Activated gamma-delta T cell (primary cell): Measurements from ENCODE around the gene UTP11.
"Not testable (repeated sequence)": the region's sequence is repeated elsewhere in the genome, so short reads cannot be mapped to it uniquely, and the experiment has no call there.

Experiments used
- DNase-seq: peaks from one replicate; lab custom pipeline; 2025; lab: John Stamatoyannopoulos, UW

The UTP11 gene

DNA sequence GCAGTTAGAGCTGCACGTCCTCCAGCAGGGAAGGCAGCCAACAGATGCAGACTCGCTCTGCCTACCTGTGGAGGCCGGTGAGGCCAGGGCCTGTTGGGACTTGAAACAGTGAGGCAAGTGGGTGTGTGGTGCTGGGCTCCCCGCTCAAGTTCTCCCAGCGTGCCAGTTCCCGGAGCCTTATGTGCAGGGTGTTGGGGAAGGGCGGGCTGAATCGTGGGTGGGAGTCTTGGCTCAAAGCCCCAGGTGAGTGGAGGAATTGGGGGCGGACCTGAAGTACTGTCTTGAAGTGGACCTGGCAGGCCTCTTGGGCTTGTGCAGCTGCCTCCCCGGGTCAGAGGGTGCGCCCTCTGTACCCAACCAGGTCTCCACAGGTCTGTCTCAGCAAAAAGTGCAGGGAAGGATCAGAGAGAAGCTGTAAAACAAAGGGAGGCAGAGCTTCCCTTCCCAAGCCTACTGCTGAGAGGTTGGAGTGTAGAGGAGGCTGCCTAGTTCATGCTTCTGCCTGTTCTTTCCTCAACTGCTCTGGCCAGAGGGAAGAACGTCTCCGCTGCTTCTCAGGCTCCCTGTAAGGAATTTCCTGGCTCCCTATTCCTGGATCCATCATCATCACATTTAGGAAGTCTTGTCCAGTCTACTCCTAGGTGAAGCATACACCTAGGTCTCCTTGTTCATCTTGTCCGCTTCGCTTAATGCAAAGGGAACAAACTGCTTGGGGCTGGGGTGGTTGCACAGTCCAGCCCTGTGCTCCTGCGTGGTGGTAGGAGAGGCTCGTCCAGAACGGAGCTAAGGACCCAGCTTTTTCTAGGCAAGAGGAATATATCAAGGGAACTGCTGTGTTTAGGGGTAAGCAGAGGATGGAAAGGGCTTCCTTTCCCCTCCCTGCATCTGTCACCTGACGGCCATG lies 14.9 kb downstream of the UTP11 start:
- no peak for DNase-seq

DNA sequence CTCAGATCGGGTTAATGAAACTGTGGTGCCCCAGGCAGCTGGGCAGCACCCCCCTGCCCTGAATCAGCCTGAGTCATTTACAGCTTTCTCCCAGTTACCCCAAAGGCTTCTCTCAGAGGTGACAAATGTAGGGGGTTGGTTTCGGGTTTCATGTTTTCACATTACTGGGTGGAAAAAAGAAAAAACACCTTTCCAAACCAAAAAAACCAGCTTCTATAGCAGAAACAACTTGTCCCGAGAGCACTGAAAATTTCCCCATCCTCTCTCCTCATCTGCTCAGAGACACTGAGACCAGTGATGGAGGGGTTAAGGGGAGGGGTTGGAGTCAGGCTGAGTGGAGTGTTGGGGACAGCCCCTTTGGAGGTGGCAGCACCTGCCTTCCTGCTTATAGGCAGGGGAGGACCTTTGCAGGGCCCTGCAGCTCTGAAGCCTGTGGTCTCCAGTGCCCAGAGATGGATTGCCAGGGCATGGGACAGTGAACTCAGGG lies 15.6 kb downstream of the UTP11 start:
- no peak for DNase-seq

DNA sequence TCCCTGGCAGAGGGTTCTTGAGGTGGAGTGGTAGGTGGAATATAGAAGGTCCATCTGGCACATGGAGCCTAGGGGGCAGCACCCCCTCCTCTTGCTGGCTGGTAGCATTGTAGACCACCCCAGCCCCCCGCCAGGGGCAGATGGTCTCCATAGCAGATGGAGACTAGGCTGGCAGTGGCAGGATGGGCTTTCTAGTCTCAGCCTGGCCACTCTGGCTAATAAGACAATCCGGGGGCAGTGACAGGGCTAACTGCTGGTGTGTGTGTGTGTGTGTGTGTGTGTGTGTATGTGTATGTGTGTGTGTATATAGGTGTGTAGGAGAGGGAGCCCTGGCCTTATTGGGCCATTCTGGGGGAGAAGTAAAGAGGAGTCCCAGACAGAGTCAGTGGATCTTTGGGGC lies 16.1 kb downstream of the UTP11 start:
- DNase-seq = no peak

DNA sequence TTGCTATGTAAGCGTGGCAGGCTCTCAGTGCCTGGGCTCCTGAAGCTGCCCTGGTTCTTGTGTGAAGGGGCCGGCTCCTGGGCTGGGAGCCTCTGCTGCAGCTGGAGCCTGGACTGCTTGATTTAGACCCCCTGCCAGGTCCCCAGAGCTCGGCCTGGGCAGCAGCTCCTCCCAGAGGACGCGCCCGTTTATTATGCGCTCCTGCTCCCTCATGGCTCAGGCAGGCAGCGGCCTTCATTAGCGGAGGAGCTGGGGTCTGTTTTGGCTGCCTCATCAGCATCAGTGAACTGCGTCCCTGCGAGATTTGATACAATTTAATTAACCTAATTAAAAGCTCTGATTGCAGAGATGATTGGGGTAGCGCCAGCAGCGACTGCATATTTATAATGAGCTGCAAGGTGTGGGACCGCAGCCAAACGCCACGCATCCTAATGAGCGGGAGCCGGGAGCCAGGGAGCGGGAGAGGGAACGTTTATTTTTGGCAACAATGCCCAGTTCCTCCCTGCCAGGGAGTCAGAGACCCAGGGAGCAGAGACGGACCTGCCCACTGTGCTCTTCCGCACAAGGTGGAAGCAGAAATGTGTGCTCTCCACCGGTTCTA lies 16.6 kb downstream of the UTP11 start:
- DNase-seq = no peak

DNA sequence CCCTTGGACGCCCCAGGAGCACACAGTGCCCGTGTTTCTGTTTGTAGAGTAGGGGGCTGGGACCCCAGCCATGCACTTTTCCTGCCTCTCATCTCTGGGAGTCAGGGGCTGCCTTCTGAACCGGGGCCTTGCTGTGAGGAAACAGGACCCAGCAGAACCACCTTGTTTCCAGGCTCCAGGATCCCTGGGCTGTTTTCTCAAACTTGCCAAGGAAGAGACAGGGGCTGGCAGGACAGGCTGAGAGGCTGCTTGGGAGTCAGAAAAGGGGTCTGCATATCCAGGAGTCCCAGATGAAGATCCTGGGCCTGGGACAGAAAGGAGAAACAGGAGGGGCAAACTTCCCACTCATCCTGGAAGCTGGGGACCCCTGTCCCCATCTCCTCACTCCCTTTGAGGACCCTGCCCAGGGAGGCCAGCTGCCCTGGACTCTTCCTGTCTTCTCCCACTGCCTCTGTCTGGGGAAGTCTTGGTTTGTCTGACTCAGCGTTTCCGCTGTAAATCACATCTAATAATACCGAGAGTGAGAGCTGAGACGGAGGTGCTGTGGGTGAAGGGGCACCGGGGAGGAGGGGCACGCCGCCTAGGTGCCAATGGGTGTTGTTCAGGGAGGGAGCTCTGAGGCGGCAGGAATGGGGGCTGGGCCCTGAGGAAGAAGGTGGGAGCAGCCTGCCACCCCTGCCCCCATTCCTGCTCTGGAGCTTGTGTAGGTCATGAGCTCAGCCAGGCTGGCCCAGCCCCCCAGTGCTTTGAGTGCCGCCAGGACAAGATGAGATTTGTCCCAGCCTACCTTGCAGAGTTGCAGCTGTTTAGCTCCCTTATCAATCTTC lies 17.4 kb downstream of the UTP11 start:
- no peak for DNase-seq

DNA sequence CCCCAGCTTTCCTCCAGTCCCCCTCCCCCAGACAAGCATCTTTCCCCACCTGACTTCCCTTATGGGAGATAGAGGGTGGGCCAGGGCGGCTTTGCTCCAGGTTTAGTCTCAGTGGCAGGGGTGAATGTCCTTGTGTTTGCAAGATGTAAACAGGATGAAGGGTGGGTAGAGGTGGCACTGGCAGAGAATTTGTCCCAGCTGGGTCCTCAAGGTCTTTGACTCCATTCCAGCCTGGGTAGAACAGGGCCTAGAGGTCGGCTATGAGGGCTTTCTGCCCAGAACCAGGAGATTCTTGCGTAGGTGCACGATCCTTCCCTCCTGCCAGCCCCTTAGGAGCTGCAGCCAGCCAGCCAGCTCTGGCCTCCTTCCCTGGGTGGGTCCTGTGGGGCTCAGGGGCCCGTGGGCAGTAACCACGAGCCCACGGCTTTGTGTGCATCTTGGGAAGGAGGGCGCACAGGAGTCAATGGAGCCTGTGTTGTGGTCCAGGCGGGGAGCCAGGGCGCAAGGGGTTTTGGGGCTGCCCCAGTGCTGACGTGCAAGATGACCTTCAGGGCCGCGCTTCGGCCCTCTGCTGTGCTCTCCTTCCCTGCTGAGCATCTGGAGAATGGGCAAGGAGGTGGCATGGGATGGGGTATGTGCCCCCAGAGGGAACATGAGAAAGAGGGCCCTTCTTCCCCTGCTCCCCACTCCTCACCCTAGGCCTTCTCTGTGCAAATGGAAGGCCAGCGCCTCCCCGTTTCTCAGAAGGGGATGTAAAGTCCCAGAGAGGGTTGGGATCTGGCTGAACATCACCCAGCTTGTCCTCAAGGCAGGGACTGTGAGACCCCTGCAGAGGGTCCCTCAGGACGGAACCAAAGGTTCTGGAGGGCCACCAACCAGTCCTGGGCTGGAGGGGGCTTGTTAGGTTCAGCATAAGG lies 18.3 kb downstream of the UTP11 start:
- no peak for DNase-seq

DNA sequence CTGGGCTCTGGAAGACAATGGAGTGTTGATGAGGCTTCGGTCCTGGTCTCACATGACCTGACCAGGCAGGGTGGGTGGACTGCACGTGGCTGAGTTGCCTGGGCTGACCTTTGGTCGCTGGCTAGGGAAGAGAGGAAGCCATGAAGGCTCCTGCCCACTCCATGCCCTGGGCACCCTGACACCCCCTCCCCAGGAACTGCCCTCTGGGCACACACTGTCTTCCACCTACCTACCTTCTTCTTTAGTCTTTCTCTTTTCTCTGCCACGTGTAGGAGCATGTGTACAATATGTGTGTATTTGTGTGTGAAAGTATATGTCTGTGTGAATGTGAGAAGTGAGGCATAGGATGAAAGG lies 19.0 kb downstream of the UTP11 start:
- no peak for DNase-seq

DNA sequence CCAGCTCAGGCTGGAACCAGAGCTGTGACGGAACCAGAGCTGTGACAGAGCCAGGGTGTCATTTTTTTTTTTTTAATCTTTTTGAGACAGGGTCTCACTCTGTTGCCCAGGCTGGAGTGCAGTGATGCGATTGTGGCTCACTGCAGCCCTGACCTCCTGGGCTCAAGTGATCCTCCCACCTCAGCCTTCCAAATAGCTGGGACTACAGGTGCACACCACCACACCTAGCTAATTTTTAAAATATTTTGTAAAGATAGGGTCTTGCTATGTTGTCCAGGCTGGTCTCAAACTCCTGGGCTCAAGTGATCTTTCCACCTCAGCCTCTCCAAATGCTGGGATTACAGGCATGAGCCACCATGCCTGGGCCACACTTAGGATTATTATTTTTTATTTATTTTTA lies 20.5 kb downstream of the UTP11 start:
- DNase-seq = not testable (repeated sequence)

DNA sequence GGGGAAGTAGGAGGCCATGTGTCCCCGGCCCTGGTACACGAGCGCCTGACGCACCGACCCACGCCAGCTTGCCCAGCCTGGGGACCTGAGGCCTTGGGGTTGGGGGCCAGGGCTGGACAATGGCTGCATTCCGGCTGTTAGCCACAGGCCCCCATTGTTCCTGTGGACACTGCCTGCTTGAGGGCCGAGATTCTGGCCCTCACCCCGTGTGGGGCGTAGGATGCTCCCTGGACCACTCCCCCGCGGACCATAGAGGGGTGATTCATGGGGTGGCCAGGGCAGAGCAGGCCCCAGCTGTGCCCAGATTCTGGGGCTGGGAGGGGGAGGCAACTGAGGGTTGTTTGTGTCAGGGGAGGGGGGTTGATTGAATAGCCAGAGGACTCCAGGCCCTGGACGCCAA lies 22.3 kb downstream of the UTP11 start:
- no peak for DNase-seq

DNA sequence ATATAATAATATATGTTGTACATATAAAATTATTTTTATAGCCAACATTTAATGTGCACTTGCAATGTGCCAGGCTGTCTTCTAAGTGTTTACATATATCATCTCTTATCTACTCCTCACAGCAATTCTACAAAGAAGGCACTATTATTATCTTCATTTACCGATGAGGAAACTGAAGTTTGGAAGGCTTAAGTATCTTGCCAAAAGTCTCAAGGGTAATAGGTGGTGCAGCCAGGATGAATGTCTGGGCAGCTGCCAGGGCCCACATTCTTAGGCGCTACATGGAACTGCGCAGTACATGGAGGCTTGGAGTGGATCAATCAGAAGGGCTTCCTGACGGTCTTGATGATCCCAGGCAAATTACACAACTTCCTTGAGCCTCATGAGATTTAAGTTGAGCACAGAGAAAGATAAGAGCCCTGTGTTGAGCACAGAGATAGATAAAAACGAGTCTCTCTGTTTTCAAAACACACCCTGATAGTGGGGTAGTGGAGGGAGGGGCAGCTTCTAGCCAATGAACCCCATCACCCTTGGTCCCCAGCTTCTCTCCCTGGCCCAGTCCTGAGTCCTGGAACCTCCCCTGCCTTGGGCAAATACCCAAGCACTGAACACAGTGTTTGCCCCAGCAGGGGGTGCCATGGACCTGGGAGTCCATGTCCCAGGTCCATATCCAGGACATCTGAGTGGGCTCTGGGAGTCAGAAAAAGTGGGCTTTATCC lies 24.8 kb downstream of the UTP11 start:
- no peak for DNase-seq

DNA sequence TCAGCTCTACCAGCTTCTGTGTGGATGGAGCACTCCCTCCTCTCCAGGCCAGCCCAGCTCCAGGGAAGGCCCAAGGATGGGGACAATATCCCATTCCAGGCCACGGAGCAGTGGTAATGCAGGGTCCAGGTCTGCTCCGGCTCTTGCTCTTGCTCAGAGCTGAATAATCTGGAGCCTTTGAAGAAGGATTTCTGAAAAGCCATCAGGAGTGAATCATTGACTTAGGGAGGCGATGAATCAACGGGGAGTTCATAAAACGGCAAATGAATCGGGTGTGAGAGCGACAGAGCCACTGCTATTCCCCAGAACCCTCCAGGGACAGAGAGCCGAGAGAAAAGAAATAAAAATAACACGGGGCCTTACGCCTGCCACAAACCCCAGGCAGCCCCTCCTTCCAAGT lies 26.3 kb downstream of the UTP11 start:
- DNase-seq = no peak

DNA sequence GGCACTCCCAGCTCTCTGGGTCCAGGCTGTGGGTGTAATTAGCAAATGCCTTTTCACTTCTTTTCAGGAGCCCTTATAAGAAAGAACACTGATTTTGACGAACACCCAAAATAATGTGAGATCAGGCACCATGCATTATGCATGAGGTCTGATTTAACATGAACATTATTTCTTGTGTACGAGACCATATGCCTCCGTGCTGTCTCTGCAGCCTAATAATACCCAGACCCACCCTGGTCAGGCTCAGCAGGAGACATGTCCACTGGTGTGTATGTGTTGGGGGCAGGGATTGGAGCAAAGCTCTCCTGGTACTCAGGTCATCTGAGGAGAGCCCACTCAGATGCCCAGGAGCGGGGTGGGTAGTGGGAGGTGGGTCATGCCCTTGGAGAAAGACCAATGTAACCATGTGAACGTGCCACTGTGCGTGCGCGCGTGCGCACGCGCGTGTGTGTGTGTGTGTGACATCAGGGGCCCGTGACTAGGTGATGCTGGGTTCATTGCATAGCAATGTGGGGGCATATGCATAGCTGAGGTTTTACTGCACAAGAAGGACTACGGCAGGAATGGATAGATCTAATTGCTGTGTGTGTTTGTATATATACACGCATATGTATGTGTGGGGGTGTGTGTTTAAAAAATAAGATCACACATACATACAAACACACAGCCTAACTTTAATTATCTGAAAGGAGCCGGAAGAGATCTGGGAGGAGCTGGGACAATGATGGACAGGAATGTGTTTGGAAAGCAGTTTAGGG lies 27.0 kb downstream of the UTP11 start:
- no peak for DNase-seq

DNA sequence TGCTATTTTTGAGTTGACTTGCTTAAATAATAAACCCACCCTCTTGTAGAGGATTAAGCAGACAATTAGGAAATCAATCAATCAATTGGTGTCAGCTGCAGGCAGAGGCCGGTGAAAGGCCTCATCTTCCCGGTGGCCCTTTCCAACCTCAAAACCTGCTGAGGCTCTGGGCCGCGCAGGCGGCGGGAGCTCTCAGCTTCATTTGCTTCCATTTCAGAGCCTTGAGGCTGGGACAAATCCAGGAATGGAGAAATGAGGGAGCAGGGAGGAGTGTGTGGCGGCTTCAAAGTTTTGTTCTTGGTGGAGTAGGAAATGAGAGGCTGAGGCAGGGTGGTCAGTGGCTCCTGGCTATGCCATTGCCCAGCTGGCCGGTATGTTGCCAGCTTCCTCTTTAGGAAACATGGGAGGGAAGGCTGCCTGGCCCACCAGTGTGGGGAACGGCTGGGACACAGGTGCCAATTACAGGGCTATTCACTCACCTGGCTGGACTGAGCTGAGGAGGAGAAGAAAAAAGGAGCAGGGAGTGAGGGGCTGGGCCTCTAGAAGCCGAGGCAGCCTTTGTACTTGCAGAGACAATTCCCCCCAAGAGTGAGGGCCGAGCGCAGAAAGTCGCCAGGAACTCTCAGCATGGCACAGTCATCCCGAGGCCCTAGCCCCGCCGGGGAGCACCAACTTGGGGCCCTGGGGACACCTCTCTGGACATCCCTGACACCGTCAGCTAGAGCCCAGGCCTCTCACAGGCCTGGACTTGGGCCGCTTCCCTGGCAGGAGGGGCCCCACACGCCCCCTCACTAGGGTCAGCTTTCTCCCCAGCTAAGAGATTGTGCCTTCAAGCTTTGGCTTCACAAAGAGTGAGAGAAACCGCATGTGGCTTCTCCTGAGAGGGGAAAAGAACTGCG lies 29.7 kb downstream of the UTP11 start:
- DNase-seq = no peak

DNA sequence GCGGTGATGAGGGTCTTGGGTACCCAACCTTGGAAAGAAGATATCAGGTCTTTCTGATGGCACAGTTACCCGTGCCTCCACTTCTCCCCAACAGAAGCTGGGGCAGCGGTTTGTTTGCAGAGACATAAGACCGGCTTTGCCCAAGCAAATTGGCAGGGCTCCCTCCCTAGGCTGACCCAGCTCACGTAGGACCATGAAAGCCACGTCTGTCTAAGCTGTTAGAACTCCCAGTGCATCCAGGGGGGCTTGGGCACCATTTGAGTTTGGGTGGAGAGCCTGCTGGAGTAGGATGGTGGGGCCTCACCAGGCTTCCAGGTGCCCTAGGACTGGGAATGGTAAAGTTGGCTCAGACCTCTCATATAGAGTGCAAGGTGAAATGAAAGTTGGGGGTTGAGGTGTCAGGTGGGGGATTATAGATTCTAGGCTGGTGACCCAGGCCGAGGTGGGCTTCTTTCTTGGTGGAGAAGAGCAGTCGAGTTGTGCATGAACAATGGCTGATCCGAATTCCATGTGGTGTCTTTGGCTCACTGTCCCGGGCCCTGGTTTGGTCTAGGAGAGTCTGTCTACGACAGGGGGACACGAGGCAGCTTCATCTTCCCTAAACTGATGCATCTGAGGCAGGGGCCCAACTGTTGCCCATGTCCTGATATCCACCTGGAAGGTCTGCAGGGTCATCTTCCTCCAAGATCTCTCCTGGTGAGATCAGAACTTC lies 30.7 kb downstream of the UTP11 start:
- DNase-seq = no peak

DNA sequence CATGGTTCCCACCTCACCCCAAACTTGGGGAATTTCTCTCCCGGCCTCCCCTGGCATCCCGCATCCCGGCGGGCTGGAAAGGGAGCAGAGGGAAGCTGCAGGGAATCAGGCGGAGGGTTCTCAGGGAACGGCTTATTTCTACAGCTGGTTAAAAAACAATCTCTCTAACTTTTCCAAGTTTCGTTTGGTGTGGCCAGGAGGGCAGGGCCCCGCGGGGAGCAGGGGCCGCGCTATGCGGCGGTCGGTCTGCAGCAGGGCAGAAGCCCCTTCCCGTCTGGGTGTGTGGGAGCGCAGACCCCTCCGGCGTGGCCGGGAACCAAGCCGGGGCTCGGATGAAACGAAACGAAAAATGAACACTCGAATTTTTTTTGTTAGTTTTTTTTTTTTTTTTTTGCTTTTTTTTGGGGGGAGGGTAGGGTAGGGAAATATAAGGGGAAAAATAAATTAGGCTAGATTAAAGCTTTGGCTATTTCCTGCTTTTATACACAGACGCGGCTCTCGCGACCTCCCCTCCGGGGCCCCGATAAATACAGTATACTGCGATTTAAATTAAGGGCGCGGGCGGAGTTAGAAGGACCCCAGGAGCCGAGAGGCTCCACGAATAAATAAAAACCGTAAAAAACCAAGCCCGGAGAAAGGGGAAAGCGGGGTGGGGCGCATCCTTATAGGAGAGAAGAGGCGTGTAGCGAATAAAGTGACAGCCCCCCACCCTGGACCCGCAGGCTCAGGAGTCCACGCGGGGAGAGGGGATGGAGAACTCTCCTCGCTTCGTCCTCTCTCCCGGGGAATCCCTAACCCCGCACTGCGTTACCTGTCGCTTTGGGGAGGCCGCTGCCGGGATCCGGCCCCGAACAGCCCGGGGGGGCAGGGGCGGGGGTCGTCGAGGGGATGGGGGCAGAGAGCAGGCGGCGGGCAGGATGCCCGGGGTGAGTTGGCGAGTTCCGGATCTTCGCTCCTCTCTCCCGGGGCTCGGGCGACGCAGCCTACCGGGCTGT lies 32.0 kb downstream of the UTP11 start:
- no peak for DNase-seq

DNA sequence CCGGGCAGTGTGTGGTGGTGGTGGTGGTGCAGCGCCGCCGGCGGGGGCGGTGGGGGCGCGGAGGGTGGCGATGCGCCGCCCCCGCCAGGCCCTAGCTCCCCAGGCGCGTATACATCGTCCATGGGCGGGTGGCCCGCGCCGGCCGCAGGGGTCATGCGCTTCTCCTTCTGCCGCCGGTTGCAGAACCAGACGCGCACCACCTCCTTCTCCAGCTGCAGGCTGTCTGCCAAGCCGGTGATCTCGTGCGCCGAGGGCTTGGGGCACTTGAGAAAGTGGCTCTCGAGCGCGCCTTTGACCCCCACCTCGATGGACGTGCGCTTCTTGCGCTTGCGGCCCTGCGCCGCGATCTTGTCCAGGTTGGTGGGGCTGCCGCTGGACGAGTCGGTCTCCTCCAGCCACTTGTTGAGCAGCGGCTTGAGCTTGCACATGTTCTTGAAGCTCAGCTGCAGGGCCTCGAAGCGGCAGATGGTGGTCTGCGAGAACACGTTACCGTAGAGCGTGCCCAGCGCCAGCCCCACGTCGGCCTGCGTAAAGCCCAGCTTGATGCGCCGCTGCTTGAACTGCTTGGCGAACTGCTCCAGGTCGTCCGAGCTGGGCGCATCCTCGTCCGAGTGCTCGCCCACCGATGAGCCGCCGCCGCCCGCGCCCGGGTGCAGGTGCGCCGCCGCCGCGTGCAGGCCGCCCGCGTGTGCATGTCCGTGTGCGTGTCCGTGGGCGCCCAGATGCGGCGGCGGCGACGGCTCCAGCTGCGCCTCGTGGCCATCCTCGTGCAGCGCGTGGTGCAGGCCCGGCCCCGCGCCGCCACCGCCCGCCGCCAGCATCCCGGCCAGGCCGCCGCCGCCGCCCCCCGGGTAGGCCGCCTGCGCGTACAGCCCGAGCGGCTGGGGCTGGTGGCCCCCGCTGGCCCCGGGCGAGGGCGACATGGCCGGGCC lies 33.1 kb downstream of the UTP11 start:
- DNase-seq = no peak
